H54 (cell line): ENCODE data around the gene RIMBP2.

Experiments used
- DNase-seq: peaks from one replicate; pipeline ENCODE4 v3.0.0; 2011; ENCODE audit warnings: low spot score, mixed read lengths; ENCODE audit not compliant: insufficient read length
- FAIRE-seq: peaks from 3 replicates; lab custom pipeline; 2011; peaks lifted over from hg19 to GRCh38; lab: Jason Lieb, UNC
- POLR2A ChIP-seq: IDR thresholded peaks from 2 replicates; pipeline ENCODE4 v1.6.1; 2011; ENCODE audit warnings: low read depth, mild to moderate bottlenecking, low read length

Gene RIMBP2

GRCh38 chr12:130687796-130688778, 28.0 kb downstream of the RIMBP2 start:
- no peak for DNase-seq
- TF ChIP-seq POLR2A, result no peak
- FAIRE-seq, result no peak

- FAIRE-seq, result no peak
- no peak for TF ChIP-seq POLR2A
- DNase-seq, result no peak
Measured at GRCh38 chr12:130687190-130687589, 28.9 kb downstream of the RIMBP2 start.

DNA sequence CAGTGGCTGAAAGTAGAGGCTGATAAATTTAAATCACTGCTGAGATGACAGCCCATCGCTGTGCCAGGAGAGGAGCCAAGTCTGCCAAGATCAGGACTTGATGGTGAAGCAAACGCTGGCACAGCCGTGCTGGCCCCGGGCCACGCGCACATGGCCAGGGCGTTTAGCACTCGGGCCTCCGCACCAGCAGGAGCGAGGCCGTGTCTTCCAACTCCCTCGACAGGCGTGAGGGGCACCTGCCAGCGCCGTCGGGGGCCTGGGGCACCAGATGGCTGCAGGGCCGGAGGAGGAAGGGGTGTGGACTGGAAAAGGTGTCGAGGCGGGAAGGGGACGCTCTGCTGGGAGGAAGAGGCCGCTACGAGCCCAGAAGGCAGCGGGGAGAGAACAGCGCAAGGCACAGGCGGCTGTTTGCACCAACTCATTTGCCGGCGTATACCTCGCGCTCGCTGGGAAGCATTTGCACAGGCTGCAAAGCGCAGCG, 29.5 kb downstream of the RIMBP2 start:
- TF ChIP-seq POLR2A, result no peak
- DNase-seq (no peak), FAIRE-seq (no peak)

DNA sequence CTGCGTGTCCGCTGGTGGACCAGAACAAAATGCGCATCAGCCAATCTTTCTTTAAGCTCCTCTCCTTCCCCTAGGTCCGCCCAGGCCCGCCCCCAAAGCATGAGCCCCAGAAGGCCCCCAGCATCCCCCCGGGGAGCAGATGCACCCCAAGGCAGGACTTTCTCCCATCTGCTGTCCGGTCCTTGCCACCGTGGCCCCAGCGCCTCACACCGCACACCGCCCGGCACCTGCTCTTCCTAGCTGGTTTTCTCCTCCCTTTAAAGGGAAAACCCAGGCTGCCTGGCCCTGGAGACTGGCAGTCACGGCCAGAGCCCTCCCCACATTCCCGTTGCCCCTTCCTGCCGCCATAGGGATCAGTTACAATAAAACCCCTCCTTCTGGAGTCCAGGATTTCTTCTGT, 30.2 kb downstream of the RIMBP2 start:
- no peak for TF ChIP-seq POLR2A
- DNase-seq, result no peak
- no peak for FAIRE-seq

GRCh38 chr12:130685250-130685787, 30.8 kb downstream of the RIMBP2 start:
- no peak for DNase-seq
- no peak for FAIRE-seq
- TF ChIP-seq POLR2A, result no peak

DNA sequence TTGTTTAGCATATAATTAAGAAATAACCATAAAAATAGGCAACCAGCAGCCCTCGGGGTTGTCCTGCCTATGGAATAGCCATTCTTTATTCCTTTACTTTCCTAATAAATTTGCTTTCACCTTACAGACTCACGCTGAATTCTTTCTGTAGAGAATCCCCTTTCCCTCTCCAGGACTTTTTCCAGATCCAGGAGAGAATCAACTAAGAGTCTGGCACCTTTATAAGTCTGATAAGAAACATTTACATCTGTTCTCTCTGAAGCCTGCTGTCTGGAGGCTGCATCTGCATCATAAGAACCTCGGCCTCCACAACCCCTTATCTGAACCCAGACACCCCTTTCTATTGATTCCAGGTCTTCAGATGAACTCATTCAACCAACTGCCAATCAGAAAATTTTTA, 32.3 kb downstream of the RIMBP2 start:
- FAIRE-seq, result no peak
- DNase-seq, result no peak
- no peak for TF ChIP-seq POLR2A

- no peak for TF ChIP-seq POLR2A
- FAIRE-seq (no peak), DNase-seq (no peak)
Measured at GRCh38 chr12:130683080-130683479, 33.0 kb downstream of the RIMBP2 start.

DNA sequence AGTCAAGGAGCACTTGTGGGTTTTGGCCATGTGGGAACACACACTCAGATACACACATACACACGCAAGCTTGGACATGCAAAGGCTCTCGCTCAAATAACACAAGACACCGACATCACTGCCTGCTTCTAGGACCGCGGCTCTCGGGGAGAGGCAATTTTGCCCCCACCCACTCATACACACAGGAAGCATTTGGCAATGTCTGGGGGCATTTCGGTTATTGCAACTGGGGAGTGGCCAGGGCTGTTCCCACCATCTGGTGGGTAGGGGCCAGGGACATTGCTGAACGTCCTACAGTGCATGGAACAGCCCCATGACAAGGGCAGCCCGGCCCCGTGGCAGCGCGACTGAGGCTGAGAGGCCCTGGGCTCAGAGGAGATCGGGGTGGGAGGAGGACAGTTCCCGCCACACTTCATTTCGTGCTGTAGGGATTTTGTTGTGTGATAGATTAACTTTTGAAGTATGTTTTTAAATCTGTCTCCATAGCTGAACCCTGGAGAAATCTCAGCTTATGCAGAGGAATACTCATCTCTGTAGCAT, 35.6 kb downstream of the RIMBP2 start:
- no peak for TF ChIP-seq POLR2A
- FAIRE-seq, result no peak
- no peak for DNase-seq

GRCh38 chr12:130677957-130678558, 38.0 kb downstream of the RIMBP2 start:
- no peak for TF ChIP-seq POLR2A
- DNase-seq, result no peak
- no peak for FAIRE-seq

DNA sequence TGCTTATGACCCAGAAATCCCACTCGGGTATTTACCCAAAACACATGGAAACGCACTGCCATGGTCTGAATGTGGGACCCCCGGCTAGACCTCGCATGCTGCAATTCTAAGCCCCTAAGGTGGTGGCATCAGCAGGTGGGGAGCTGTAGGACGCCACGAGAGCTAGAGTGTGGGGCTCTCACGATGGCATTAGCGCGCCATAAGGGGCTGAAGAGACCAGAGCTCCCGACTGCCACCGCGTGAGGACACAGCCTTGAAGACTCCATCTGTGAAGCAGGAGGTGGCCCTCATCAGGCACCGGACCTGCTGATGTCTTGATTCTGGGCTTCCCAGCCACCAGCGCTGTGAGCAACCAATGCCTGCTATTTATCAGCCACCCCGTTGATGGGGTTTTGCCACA, 40.3 kb downstream of the RIMBP2 start:
- TF ChIP-seq POLR2A, result no peak
- DNase-seq, result no peak
- FAIRE-seq, result no peak

DNA sequence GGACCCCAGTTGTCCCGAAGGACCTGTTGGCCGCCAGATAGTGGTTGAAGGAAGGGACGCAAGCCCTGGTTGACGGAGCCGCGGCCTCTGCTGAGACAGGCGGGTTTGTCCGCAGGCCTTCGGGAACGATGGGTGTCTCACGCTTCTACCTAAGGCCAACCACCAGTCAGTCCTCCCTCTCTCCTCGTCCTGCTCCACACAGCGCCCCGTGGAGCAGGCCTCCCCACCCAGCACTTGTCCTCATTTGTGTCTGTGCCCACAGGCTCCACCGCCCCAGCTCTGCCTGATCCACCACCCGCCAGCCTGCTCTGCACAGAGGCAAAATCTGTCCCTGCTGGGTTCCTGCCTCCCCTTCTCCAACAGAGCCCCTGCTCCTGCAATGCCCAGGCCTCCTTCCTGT, 41.0 kb downstream of the RIMBP2 start:
- DNase-seq (no peak), FAIRE-seq (no peak)
- no peak for TF ChIP-seq POLR2A

GRCh38 chr12:130674676-130675075, 41.4 kb downstream of the RIMBP2 start:
- FAIRE-seq (no peak), DNase-seq (no peak)
- no peak for TF ChIP-seq POLR2A

DNA sequence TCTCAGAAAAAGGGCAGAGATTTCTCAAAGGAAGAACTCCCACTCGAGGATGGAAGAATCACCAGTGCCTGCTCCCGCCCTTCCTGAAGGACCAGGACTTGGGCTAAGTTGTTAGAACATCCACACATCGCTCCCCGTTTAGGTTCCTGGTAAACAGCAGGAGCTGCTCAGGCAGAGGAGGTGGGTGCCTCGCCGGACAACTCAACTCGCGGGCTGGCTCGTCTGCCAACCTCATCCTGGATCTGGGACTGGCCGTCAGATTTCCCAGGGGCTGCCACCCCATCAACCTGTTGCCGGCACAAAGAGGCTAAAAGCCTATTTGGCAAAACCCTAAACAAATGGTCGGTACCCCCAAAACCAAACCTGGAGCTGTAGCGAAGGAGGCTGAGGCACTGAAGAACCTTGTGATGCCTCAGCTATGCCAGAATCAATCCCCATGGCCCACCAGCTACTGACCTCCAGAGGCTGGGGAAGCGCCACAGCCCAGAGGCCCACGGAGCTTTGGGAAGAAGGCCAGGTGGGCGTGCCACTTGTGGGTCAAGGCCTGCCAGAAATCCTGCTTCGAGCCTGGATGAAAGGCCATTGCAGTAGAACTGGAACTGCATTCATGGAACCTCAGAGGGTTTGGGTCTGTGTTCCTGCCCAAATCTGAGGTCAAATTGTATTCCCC, 42.9 kb downstream of the RIMBP2 start:
- TF ChIP-seq POLR2A, result no peak
- DNase-seq, result no peak
- no peak for FAIRE-seq
